ENCODE measurements around the gene C6orf58.

DNA sequence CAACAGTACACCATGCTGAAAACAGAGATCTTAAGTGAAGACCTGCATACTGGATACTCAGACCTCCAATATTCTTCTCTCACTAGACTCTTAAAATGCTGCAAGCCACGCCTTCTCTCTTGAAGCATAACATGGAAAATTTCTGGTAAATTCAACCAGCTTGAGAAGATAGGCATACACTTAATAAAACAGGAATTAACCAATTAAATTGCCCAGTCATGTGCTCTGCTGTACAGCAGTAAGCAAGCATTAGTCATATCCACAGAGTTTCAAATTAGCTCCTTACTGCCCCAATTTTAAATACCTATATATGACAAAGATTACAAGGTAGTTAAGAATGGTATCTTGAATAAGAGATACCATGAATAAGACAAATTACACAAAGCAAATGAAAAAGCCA, 53.8 kb downstream of the C6orf58 start:
- TF ChIP-seq, protein P1, sequence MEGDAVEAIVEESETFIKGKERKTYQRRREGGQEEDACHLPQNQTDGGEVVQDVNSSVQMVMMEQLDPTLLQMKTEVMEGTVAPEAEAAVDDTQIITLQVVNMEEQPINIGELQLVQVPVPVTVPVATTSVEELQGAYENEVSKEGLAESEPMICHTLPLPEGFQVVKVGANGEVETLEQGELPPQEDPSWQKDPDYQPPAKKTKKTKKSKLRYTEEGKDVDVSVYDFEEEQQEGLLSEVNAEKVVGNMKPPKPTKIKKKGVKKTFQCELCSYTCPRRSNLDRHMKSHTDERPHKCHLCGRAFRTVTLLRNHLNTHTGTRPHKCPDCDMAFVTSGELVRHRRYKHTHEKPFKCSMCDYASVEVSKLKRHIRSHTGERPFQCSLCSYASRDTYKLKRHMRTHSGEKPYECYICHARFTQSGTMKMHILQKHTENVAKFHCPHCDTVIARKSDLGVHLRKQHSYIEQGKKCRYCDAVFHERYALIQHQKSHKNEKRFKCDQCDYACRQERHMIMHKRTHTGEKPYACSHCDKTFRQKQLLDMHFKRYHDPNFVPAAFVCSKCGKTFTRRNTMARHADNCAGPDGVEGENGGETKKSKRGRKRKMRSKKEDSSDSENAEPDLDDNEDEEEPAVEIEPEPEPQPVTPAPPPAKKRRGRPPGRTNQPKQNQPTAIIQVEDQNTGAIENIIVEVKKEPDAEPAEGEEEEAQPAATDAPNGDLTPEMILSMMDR (IDR thresholded peaks at IDR 0.05), result no peak
- no peak for TF ChIP-seq POLR2A (IDR thresholded peaks at IDR 0.05)

Measured in right lobe of liver (tissue), 4 donors.